ENCODE measurements around the gene SLC8A1. TPM values are rescaled to one million over a fixed set of nuclear protein-coding genes. Genes with fewer than 3 reads are reported as not detected.

Gene SLC8A1
- total and polyA plus RNA-seq, 10 of the 15 experiments (the other 5 are each of a cell fraction or from before 2014, with no cell fraction given), result under 0.01 to 1.2 (median 0.01) TPM; not detected in 3

DNA sequence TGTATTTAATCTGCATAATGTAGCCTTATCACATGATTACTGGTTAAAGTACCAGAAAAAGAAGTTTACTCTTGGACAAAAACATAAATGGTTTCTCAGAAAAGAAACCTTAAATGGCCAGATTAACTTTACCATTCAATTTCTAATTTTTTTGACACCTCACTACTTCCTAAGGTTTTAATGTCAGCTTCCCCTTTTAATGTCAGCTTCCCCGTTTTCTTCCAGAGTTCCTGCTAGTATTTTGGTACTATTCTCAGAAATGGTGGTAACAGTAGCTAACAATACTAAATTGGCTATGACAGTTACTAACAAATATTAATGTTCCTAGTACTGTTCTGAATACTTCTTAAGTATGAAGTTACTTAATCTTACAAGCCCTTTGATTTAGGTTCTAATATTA lies 22.4 kb upstream of the SLC8A1 start (continued):
- TF ChIP-seq, protein P1, sequence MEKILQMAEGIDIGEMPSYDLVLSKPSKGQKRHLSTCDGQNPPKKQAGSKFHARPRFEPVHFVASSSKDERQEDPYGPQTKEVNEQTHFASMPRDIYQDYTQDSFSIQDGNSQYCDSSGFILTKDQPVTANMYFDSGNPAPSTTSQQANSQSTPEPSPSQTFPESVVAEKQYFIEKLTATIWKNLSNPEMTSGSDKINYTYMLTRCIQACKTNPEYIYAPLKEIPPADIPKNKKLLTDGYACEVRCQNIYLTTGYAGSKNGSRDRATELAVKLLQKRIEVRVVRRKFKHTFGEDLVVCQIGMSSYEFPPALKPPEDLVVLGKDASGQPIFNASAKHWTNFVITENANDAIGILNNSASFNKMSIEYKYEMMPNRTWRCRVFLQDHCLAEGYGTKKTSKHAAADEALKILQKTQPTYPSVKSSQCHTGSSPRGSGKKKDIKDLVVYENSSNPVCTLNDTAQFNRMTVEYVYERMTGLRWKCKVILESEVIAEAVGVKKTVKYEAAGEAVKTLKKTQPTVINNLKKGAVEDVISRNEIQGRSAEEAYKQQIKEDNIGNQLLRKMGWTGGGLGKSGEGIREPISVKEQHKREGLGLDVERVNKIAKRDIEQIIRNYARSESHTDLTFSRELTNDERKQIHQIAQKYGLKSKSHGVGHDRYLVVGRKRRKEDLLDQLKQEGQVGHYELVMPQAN (conservative IDR thresholded peaks at IDR 0.05), result no peak

DNA sequence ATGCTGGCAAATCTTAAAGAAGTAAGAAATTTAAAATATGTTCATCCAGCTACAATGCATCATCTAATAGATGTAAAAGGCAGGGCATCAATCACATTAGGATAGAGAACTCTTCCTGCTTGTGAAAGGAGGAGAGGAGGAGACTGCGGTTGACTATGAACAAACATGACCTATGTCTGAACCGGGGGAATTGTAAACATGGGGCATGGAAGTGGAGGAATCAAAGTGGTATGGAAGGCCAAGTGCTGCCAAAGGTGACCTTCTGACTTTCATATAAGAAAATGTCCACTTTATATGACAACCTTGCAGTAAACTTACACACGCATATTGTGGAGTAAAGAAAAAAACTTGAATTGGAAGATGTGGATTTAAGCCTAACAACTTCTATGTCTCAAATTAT lies 20.0 kb upstream of the SLC8A1 start:
- 62% methylated on average over 3 of the region's 3 CpGs for WGBS (ENCODE audit: insufficient coverage, insufficient replicate concordance, low lambda C conversion rate, missing lambda C conversion rate)
- SMC1A ChIA-PET (ENCODE audit: uncharacterized antibody, unreplicated experiment), result interaction anchor here (1.6 kb wide), 1 partner anchor 11 kb away, joined by 3 read pairs; no protein-coding TSS in a partner anchor
- intact Hi-C loops (cut with micrococcal nuclease; ENCODE audit: unreplicated experiment), result no loop called here
- Histone ChIP-seq H3K4me2 (ENCODE audit: control insufficient read depth, insufficient read depth) (no peak overlapping the region), H3K4me1 (ENCODE audit: control insufficient read depth, insufficient read depth, low read length) (no peaks in the 10 kb centered on the region), H4K20me1 (ENCODE audit: control insufficient read depth, insufficient read depth) (no peaks in the 10 kb centered on the region), H3K36me3 (ENCODE audit: control insufficient read depth in 2 of 2, insufficient read depth in 2 of 2, low read length in 1 of 2) (no peaks in the 10 kb centered on the region), H3K4me3 (no peak overlapping the region), H3K9me3 (replicated peaks; ENCODE audit: control insufficient read depth, insufficient read depth, low read length) (no peaks in the 10 kb centered on the region), H3K27me3 (replicated peaks in 1 of 2; ENCODE audit: control insufficient read depth in 2 of 2, insufficient read depth in 2 of 2, low read length in 1 of 2) (no peaks in the 10 kb centered on the region), H2AFZ (ENCODE audit: control insufficient read depth, low read depth, low read length) (no peak overlapping the region), H3K9ac (ENCODE audit: control insufficient read depth, insufficient read depth, low read length) (no peak overlapping the region), H3K27ac (ENCODE audit: control insufficient read depth, insufficient read depth) (no peak overlapping the region), H3K79me2 (ENCODE audit: control insufficient read depth, insufficient read depth, low read length) (no peaks in the 10 kb centered on the region)
- in situ Hi-C loops (cut with MboI), result no loop called here
- FAIRE-seq (peak; percentile 23), ATAC-seq (no peak), DNase-seq (ENCODE audit: low read depth, low spot score) (no peak)
- TF ChIP-seq SUZ12 (IDR thresholded peaks at IDR 0.05; ENCODE audit: unreplicated experiment) (no peak), NRF1 (conservative IDR thresholded peaks at IDR 0.05; ENCODE audit: low read depth, low read length) (no peak), ESRRA (IDR thresholded peaks at IDR 0.05; ENCODE audit: low read length) (no peak), JUNB (IDR thresholded peaks at IDR 0.05) (no peak)
- TF ChIP-seq, protein P2, sequence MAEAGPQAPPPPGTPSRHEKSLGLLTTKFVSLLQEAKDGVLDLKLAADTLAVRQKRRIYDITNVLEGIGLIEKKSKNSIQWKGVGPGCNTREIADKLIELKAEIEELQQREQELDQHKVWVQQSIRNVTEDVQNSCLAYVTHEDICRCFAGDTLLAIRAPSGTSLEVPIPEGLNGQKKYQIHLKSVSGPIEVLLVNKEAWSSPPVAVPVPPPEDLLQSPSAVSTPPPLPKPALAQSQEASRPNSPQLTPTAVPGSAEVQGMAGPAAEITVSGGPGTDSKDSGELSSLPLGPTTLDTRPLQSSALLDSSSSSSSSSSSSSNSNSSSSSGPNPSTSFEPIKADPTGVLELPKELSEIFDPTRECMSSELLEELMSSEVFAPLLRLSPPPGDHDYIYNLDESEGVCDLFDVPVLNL (IDR thresholded peaks at IDR 0.05; ENCODE audit: low read depth, low read length), result no peak
- TF ChIP-seq, protein P3, sequence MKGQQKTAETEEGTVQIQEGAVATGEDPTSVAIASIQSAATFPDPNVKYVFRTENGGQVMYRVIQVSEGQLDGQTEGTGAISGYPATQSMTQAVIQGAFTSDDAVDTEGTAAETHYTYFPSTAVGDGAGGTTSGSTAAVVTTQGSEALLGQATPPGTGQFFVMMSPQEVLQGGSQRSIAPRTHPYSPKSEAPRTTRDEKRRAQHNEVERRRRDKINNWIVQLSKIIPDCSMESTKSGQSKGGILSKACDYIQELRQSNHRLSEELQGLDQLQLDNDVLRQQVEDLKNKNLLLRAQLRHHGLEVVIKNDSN (IDR thresholded peaks at IDR 0.05; ENCODE audit: borderline replicate concordance, extremely low read length, insufficient read depth, low read depth, low read length), result no peak
- TF ChIP-seq, protein P4, sequence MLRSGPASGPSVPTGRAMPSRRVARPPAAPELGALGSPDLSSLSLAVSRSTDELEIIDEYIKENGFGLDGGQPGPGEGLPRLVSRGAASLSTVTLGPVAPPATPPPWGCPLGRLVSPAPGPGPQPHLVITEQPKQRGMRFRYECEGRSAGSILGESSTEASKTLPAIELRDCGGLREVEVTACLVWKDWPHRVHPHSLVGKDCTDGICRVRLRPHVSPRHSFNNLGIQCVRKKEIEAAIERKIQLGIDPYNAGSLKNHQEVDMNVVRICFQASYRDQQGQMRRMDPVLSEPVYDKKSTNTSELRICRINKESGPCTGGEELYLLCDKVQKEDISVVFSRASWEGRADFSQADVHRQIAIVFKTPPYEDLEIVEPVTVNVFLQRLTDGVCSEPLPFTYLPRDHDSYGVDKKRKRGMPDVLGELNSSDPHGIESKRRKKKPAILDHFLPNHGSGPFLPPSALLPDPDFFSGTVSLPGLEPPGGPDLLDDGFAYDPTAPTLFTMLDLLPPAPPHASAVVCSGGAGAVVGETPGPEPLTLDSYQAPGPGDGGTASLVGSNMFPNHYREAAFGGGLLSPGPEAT (IDR thresholded peaks at IDR 0.05; ENCODE audit: low read depth), result no peak
- TF ChIP-seq, protein P5, sequence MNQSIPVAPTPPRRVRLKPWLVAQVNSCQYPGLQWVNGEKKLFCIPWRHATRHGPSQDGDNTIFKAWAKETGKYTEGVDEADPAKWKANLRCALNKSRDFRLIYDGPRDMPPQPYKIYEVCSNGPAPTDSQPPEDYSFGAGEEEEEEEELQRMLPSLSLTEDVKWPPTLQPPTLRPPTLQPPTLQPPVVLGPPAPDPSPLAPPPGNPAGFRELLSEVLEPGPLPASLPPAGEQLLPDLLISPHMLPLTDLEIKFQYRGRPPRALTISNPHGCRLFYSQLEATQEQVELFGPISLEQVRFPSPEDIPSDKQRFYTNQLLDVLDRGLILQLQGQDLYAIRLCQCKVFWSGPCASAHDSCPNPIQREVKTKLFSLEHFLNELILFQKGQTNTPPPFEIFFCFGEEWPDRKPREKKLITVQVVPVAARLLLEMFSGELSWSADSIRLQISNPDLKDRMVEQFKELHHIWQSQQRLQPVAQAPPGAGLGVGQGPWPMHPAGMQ (IDR thresholded peaks at IDR 0.05; ENCODE audit: borderline replicate concordance), result no peak
- CTCF ChIA-PET, result interaction anchor here (1.4 kb wide), 1 partner anchor 23 kb away, joined by 3 read pairs; no protein-coding TSS in a partner anchor
- BruUV-seq (replicated peaks), result no TSS peak
- RAD21 ChIA-PET (ENCODE audit: unreplicated experiment), result no interaction called here
- POLR2A ChIA-PET, result no interaction called here

Measured in GM12878 (cell line).